Kidney epithelial cell (primary cell): ENCODE data around the gene BSPRY. TPM values are rescaled to one million over a fixed set of nuclear protein-coding genes. Genes with fewer than 3 reads are reported as not detected.

Source experiments
- DNase-seq: peaks from one replicate; pipeline ENCODE4 v3.0.0-alpha.2; 2010; ENCODE audit warnings: low read depth
- H3K27me3 ChIP-seq: 2 replicates; pipeline ENCODE4 v1.6.0; 2011; ENCODE audit warnings: low read length; ENCODE audit not compliant: control insufficient read depth, insufficient read depth
- H3K36me3 ChIP-seq: 2 replicates; pipeline ENCODE4 v1.5.1; 2011; ENCODE audit warnings: low read length; ENCODE audit not compliant: control insufficient read depth, insufficient read depth
- H3K4me3 ChIP-seq: 2 replicates; pipeline ENCODE4 v1.5.1; 2011; ENCODE audit warnings: low read depth, mild to moderate bottlenecking, control low read depth, low read length
- CTCF ChIP-seq: IDR thresholded peaks from 2 replicates; pipeline ENCODE4 v1.5.1; 2011; ENCODE audit warnings: mild to moderate bottlenecking, moderate library complexity, low read length, control low read depth, inconsistent platforms; ENCODE audit not compliant: insufficient read depth, poor library complexity, severe bottlenecking
- total RNA-seq: library from RNA; depleted of rRNA; stranded (reverse); fragments of >200 nt; gene quantifications from 2 replicates; pipeline ENCODE4 v1.2.3, GENCODE V29; 2015

The BSPRY gene
- total RNA-seq, 1 donor from 2014 or later, result 9.6 TPM

- DNase-seq, result no peak
- H3K27me3 ChIP-seq, result no peaks in the 10 kb centered on the region
- TF ChIP-seq CTCF, result no peak
- no peak overlapping the region for H3K4me3 ChIP-seq
- H3K36me3 ChIP-seq, result no peaks in the 10 kb centered on the region
Observed at GRCh38 chr9:113328045-113328782, 21.1 kb upstream of the BSPRY start.

- no peak for TF ChIP-seq CTCF
- Histone ChIP-seq H3K4me3 (no peak overlapping the region), H3K36me3 (no peaks in the 10 kb centered on the region), H3K27me3 (no peaks in the 10 kb centered on the region)
- DNase-seq, result no peak
Observed at GRCh38 chr9:113331780-113332179, 17.6 kb upstream of the BSPRY start.

- no peak overlapping the region for H3K4me3 ChIP-seq
- no peaks in the 10 kb centered on the region for H3K36me3 ChIP-seq
- DNase-seq, result no peak
- no peak for TF ChIP-seq CTCF
- H3K27me3 ChIP-seq, result no peaks in the 10 kb centered on the region
Observed at GRCh38 chr9:113337714-113338113, 11.6 kb upstream of the BSPRY start.

GRCh38 chr9:113340011-113340699, 9.2 kb upstream of the BSPRY start, which contains the start of gene WDR31:
Gene WDR31, minus strand, starts transcription at chr9:113340275. Its CDS starts 8,253 bp downstream, at chr9:113332022.
- no peak for TF ChIP-seq CTCF
- Histone ChIP-seq H3K27me3 (no peaks in the 10 kb centered on the region), H3K4me3 (peak within 1 kb of the TSS; percentile 80), H3K36me3 (no peaks in the 10 kb centered on the region)
- peak; percentile 53 for DNase-seq

- DNase-seq, result no peak
- Histone ChIP-seq H3K4me3 (no peak overlapping the region), H3K27me3 (no peaks in the 10 kb centered on the region), H3K36me3 (no peaks in the 10 kb centered on the region)
- no peak for TF ChIP-seq CTCF
Observed at GRCh38 chr9:113341712-113342410, 7.5 kb upstream of the BSPRY start.
